K562 (cell line): Measurements from ENCODE around the gene SPATA31D3. TPM values are rescaled to one million over a fixed set of nuclear protein-coding genes. Genes with fewer than 3 reads are reported as not detected.
"Not testable (repeated sequence)": the region's sequence is repeated elsewhere in the genome, so short reads cannot be mapped to it uniquely, and the experiment has no call there.

Source experiments
- ATAC-seq: fragments of 200-7000 bp; cut with Tn5 transposase; 3 replicates; pipeline ENCODE4 v1.9.1; 2020; ENCODE audit warnings: moderate library complexity
- Bru-seq: library from RNA; stranded (reverse); fragments of 400-500 nt; gene quantifications from one replicate; lab custom pipeline; 2021; lab: Mats Ljungman, UMichigan
- BruChase-seq, 2 experiments: library from RNA; stranded (reverse); fragments of 400-500 nt; gene quantifications; one replicate each; lab custom pipeline; 2021; lab: Mats Ljungman, UMichigan
- BruUV-seq: library from RNA; stranded (reverse); fragments of 400-500 nt; replicated peaks from 2 replicates; lab custom pipeline; 2021; lab: Mats Ljungman, UMichigan
- CTCF ChIA-PET: fragments of 300-600 bp; formaldehyde crosslinking; extraction: SDS; loops from one replicate; lab custom pipeline; 2021; ENCODE audit warnings: low intra/inter-chr PET ratio; lab: Yijun Ruan, JAX
- POLR2A ChIA-PET: fragments of 300-600, 350-650 bp; sonication (Branson Sonifier 250); formaldehyde crosslinking; extraction: SDS; loops from one replicate; lab custom pipeline; 2021; ENCODE audit warnings: antibody characterized with exemption, inconsistent platforms; lab: Yijun Ruan, JAX
- DNase-seq, 4 experiments: peaks; one replicate each; pipeline versions ENCODE4 v3.0.0 to v3.0.0-alpha.2; 2011 to 2018; ENCODE audit warnings: low spot score in 3 of 4, mixed read lengths in 3 of 4; ENCODE audit errors: extremely low read depth in 1 of 4
- FAIRE-seq: peaks from 2 replicates; lab custom pipeline; 2011; peaks lifted over from hg19 to GRCh38; lab: Jason Lieb, UNC
- H2AFZ ChIP-seq: 2 replicates; pipeline ENCODE4 v1.6.0; 2011; ENCODE audit warnings: low read depth, low read length, control low read depth, inconsistent platforms
- H3K27ac ChIP-seq: fragments of 200-600 bp; 3 replicates; pipeline ENCODE4 v1.8.0; 2011; ENCODE audit warnings: low read depth, mild to moderate bottlenecking, control low read depth, inconsistent platforms, low read length, moderate library complexity, mixed read lengths; ENCODE audit errors: extremely low read depth
- H3K27me3 ChIP-seq, 2 experiments: fragments of 300-600 bp in 1 of 2; 2 replicates in 1 of 2; 3 replicates in 1 of 2; pipeline versions ENCODE4 v1.6.0 to v1.8.0; 2011; ENCODE audit warnings: inconsistent platforms in 2 of 2, low read length in 2 of 2, mild to moderate bottlenecking in 1 of 2, mixed read lengths in 1 of 2, moderate library complexity in 1 of 2; ENCODE audit not compliant: control insufficient read depth in 2 of 2, insufficient read depth in 2 of 2
- H3K36me3 ChIP-seq: fragments of 300-600 bp; 3 replicates; pipeline ENCODE4 v1.8.0; 2011; ENCODE audit warnings: mild to moderate bottlenecking, low read length, inconsistent platforms; ENCODE audit not compliant: control insufficient read depth, insufficient read depth
- H3K4me1 ChIP-seq, 2 experiments: fragments of 200-600 bp in 1 of 2; replicated peaks in 1 of 2; 2 replicates in 1 of 2; 3 replicates in 1 of 2; pipeline versions ENCODE4 v1.5.1 to v1.8.0; 2011; ENCODE audit warnings: inconsistent platforms in 2 of 2, low read length in 2 of 2, mild to moderate bottlenecking in 1 of 2, mixed read lengths in 1 of 2, moderate library complexity in 1 of 2; ENCODE audit not compliant: control insufficient read depth in 2 of 2, insufficient read depth in 2 of 2
- H3K4me2 ChIP-seq: 2 replicates; pipeline ENCODE4 v1.6.1; 2011; ENCODE audit warnings: low read length, control low read depth, inconsistent platforms, mixed read lengths; ENCODE audit not compliant: insufficient read depth
- H3K4me3 ChIP-seq: fragments of 200-600 bp; sonication (generic), shearing (Covaris generic); 2 replicates; pipeline ENCODE4 v1.5.1; 2016; ENCODE audit warnings: control low read depth, inconsistent platforms
- H3K79me2 ChIP-seq: fragments of 200-600 bp; 3 replicates; pipeline ENCODE4 v1.8.0; 2011; ENCODE audit warnings: low read length, inconsistent platforms; ENCODE audit not compliant: control insufficient read depth, insufficient read depth
- H3K9ac ChIP-seq, 2 experiments: 2 replicates each; pipeline versions ENCODE4 v1.6.0 to v1.6.1; 2011; ENCODE audit warnings: low read depth in 2 of 2, low read length in 2 of 2, control low read depth in 1 of 2, inconsistent platforms in 1 of 2, mild to moderate bottlenecking in 1 of 2, mixed read lengths in 1 of 2; ENCODE audit not compliant: insufficient read depth in 1 of 2
- H3K9me1 ChIP-seq: one replicate; pipeline ENCODE4 v1.6.0; 2011; ENCODE audit warnings: inconsistent platforms, mild to moderate bottlenecking, low read length, moderate library complexity; ENCODE audit not compliant: control insufficient read depth, insufficient read depth
- H3K9me3 ChIP-seq: replicated peaks from 2 replicates; pipeline ENCODE4 v1.5.1; 2011; ENCODE audit warnings: low read depth, low read length, inconsistent platforms; ENCODE audit not compliant: control insufficient read depth, insufficient read depth
- H4K20me1 ChIP-seq: replicated peaks from 2 replicates; pipeline ENCODE4 v1.6.1; 2011; ENCODE audit warnings: low read length, inconsistent platforms, mixed read lengths; ENCODE audit not compliant: control insufficient read depth, insufficient read depth
- BRF2 ChIP-seq: IDR thresholded peaks from 3 replicates; pipeline ENCODE4 v1.6.1; 2011; ENCODE audit warnings: borderline replicate concordance, mild to moderate bottlenecking; ENCODE audit not compliant: insufficient read length, insufficient read depth
- HNRNPUL1 ChIP-seq: fragments of 200-400 bp; formaldehyde crosslinking; IDR thresholded peaks from 2 replicates; pipeline ENCODE4 v1.6.1; 2017; ENCODE audit warnings: low read length
- ID3 ChIP-seq, 2 experiments: fragments of 250-450 bp in 1 of 2; fragments of 450-650 bp in 1 of 2; sonication (Bioruptor Pico) in 1 of 2; IDR thresholded peaks; 2 replicates each; pipeline versions ENCODE4 v1.6.1 to v1.8.0; 2016 to 2021; ENCODE audit warnings: mild to moderate bottlenecking in 2 of 2, moderate library complexity in 2 of 2, missing compliant biosample characterization in 1 of 2, missing genetic modification characterization in 1 of 2
- NR1H2 ChIP-seq: sonication (generic); formaldehyde crosslinking; IDR thresholded peaks from 2 replicates; pipeline ENCODE4 v1.4.0; 2020; ENCODE audit warnings: mild to moderate bottlenecking, missing genetic modification reagents
- STAG1 ChIP-seq: sonication (generic); formaldehyde crosslinking; IDR thresholded peaks from 2 replicates; pipeline ENCODE4 v1.5.0; 2020; ENCODE audit warnings: missing genetic modification reagents, borderline replicate concordance
- ZNF140 ChIP-seq: fragments of 250-450 bp; sonication (Bioruptor Pico); IDR thresholded peaks from 2 replicates; pipeline ENCODE4 v1.8.0; 2021; ENCODE audit warnings: moderate library complexity, mild to moderate bottlenecking, inconsistent platforms
- WGBS: fragments of 100-300 bp; shearing (Covaris generic); methylation state at CpG from one replicate; pipeline ENCODE4 v1.1.6; 2016; ENCODE audit warnings: low coverage, mixed read lengths; ENCODE audit not compliant: insufficient coverage; ENCODE audit errors: missing lambda C conversion rate; 5-methylcytosine and 5-hydroxymethylcytosine counted together
- in situ Hi-C: fragments of 300-500 bp; cut with MboI; formaldehyde crosslinking; loops from 4 replicates; pipeline ENCODE4 v1.15.0; 2018; ENCODE audit warnings: inconsistent platforms, mixed read lengths
- intact Hi-C: fragments of 100-400 bp; cut with micrococcal nuclease; formaldehyde crosslinking; loops from 2 replicates; pipeline ENCODE4 v1.14.2; 2022
- long read RNA-seq, 3 experiments: library from polyadenylated mRNA in 2 of 3; library from RNA in 1 of 3; unstranded in 2 of 3; stranded (forward) in 1 of 3; transcript quantifications; one replicate each; pipeline ENCODE4 v2.0.0, GENCODE V29; 2019 to 2022
- polyA minus RNA-seq, 3 experiments: library from RNA; depleted of rRNA, polyadenylated mRNA; stranded (reverse); fragments of >200 nt; gene quantifications; 2 replicates each; pipeline ENCODE4 v1.2.3, GENCODE V29; 2011
- polyA plus RNA-seq, 8 experiments: library from polyadenylated mRNA; depleted of rRNA in 4 of 8; stranded (reverse) in 5 of 8; unstranded in 3 of 8; fragments of >200 nt; fragmentation: Nextera tagmentation in 2 of 8; fragmentation: Illumina TruSeq in 1 of 8; extraction: Ambion mirVana in 2 of 8; extraction: Trizol in 1 of 8; gene quantifications; 2 replicates each; pipeline versions ENCODE4 v1.2.1 to v1.2.3, GENCODE V29; 2011 to 2014; ENCODE audit warnings: inconsistent platforms in 1 of 8, missing spikeins in 1 of 8
- total RNA-seq, 7 experiments: library from RNA; depleted of rRNA in 6 of 7; stranded (reverse); fragments of >200 nt in 6 of 7; fragmentation: Illumina TruSeq in 2 of 7; extraction: Trizol in 2 of 7; gene quantifications; 2 replicates each; pipeline versions ENCODE4 v1.2.1 to v1.2.3, GENCODE V29; 2011 to 2021; ENCODE audit warnings: low replicate concordance in 1 of 7

Gene SPATA31D3
- total RNA-seq (2011; cell fraction: chromatin; rRNA removed; ENCODE audit: low replicate concordance) = not detected in 2 replicates
- not detected in 2 replicates for total RNA-seq (2011; cell fraction: nucleolus; rRNA removed)
- total RNA-seq (2011; cell fraction: nucleoplasm; rRNA removed) = not detected in 2 replicates
- total RNA-seq (2014; rRNA removed) (not detected in 2 replicates), total RNA-seq (2014; rRNA removed; fragmentation: Illumina TruSeq; extraction: Trizol) (not detected in 2 replicates), total RNA-seq (2015; rRNA removed; fragmentation: Illumina TruSeq; extraction: Trizol) (not detected in 2 replicates), total RNA-seq (2021) (not detected in 2 replicates), polyA plus RNA-seq (2011; rRNA removed) (not detected in 2 replicates), polyA plus RNA-seq (2014; fragmentation: Illumina TruSeq; extraction: Trizol) (not detected in 2 replicates), polyA plus RNA-seq (2014; fragmentation: Nextera tagmentation; extraction: Ambion mirVana) (not detected), polyA plus RNA-seq (2014; rRNA removed) (not detected in 2 replicates), polyA minus RNA-seq (2011; rRNA and poly(A)+ RNA removed) (not detected in 2 replicates), Bru-seq, nascent RNA (not detected), BruChase-seq, experiment 1, labeled RNA remaining after a 2-hour chase (not detected), BruChase-seq, experiment 2, labeled RNA remaining after a 6-hour chase (not detected)
- not detected in 2 replicates for polyA plus RNA-seq (2011; cell fraction: cytosol; rRNA removed)
- not detected in 2 replicates for polyA plus RNA-seq (2011; cell fraction: nucleus; rRNA removed)
- polyA plus RNA-seq (2012) = not detected in 2 replicates
- not detected in 2 replicates for polyA minus RNA-seq (2011; cell fraction: cytosol; rRNA and poly(A)+ RNA removed)
- polyA minus RNA-seq (2011; cell fraction: nucleus; rRNA and poly(A)+ RNA removed) = not detected in 2 replicates
- long read RNA-seq, experiment 1 = 0 reads
- long read RNA-seq, experiment 2 = 0 reads
- long read RNA-seq, experiment 3 = 0 reads

GRCh38 chr9:81943393-81943792 lies at the start of gene SPATA31D3:
Gene SPATA31D3, plus strand, starts transcription at chr9:81943500. Its CDS starts 86 bp downstream, at chr9:81943586.
- H3K36me3 ChIP-seq, CTCF ChIA-PET, BruUV-seq, intact Hi-C loops, POLR2A ChIA-PET, H3K4me1 ChIP-seq, H3K79me2 ChIP-seq, H4K20me1 ChIP-seq, DNase-seq, ATAC-seq, H3K4me3 ChIP-seq, H3K9me3 ChIP-seq, in situ Hi-C loops, H3K9ac ChIP-seq, H3K27ac ChIP-seq, H3K9me1 ChIP-seq, H2AFZ ChIP-seq, H3K27me3 ChIP-seq, FAIRE-seq, H3K4me2 ChIP-seq: not testable (repeated sequence)
- WGBS = no CpG with 5 or more reads among the region's 2 CpGs

GRCh38 chr9:81893929-81894328 lies 49.4 kb upstream of the SPATA31D3 start:
- 0% methylated on average over 2 of the region's 3 CpGs for WGBS
- FAIRE-seq = no peak
- Histone ChIP-seq H3K4me3 (no peak overlapping the region), H3K9ac (no peak overlapping the region), H3K36me3 (no peaks in the 10 kb centered on the region), H3K27ac (no peak overlapping the region), H4K20me1 (no peaks in the 10 kb centered on the region), H3K4me2 (no peak overlapping the region), H3K79me2 (no peaks in the 10 kb centered on the region), H3K4me1 (no peaks in the 10 kb centered on the region), H3K9me3 (no peaks in the 10 kb centered on the region), H3K27me3 (no peaks in the 10 kb centered on the region), H3K9me1 (no peaks in the 10 kb centered on the region), H2AFZ (no peak overlapping the region)
- no peak for TF ChIP-seq NR1H2
- TF ChIP-seq BRF2 = no peak
- TF ChIP-seq STAG1 (CRISPR knock-in tag) = no peak
- no peak for TF ChIP-seq HNRNPUL1
- no peak for TF ChIP-seq ZNF140 (CRISPR knock-in tag)
- no peak for TF ChIP-seq ID3 (CRISPR knock-in tag; IDR thresholded peaks at IDR 0.05)
- TF ChIP-seq ID3 (tag; IDR thresholded peaks at IDR 0.05) = no peak
- CTCF ChIA-PET = no interaction called here
- in situ Hi-C loops = no loop called here
- no TSS peak for BruUV-seq
- DNase-seq = no peak
- POLR2A ChIA-PET = no interaction called here
- intact Hi-C loops = no loop called here
- no peak for ATAC-seq
